ENCODE data around the gene P2RY11. TPM values are rescaled to one million over a fixed set of nuclear protein-coding genes. Genes with fewer than 3 reads are reported as not detected.

P2RY11 gene
- total and polyA plus RNA-seq, 2 of the 4 experiments (the other 2 are of a cell fraction): 0.54 to 4.5 TPM

DNA sequence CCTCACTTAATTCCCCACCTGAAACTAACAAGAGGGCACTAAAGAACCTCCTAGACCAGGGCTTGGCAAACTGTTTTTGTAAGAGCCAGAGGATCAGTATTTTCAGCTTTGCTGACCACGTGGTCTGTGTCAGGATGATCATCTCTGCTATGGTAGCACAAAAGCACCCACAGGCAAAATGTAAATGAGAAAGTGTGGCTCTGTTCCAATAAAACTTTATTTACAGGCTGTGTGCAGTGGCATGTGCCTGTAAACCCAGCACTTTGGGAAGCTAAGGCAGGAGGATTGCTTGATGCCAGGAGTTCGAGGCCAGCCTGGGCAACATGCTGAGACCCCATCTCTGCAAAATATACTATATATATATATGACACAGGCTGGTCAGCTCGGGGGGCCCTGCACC lies 52.0 kb downstream of the P2RY11 start:
- POLR2A ChIA-PET (ENCODE audit: unreplicated experiment): no interaction called here
- no peak overlapping the region for H3K18ac ChIP-seq (ENCODE audit: low read depth, low read length)

More for the DNA sequence above, 52.0 kb downstream of the P2RY11 start:
- TF ChIP-seq BHLHE40 (IDR thresholded peaks at IDR 0.05; ENCODE audit: low read depth, low read length) (no peak), MAZ (IDR thresholded peaks at IDR 0.05; ENCODE audit: borderline replicate concordance, low read depth, low read length) (no peak), CHD1 (IDR thresholded peaks at IDR 0.05; ENCODE audit: low read depth, low read length) (no peak), CEBPB (IDR thresholded peaks at IDR 0.05; ENCODE audit: low read depth, low read length) (no peak), FOS (IDR thresholded peaks at IDR 0.05; ENCODE audit: low read depth, low read length) (no peak), RAD21 (IDR thresholded peaks at IDR 0.05; ENCODE audit: low read length) (no peak), RFX5 (IDR thresholded peaks at IDR 0.05; ENCODE audit: low read depth, low read length) (no peak)
- TF ChIP-seq, protein P1, sequence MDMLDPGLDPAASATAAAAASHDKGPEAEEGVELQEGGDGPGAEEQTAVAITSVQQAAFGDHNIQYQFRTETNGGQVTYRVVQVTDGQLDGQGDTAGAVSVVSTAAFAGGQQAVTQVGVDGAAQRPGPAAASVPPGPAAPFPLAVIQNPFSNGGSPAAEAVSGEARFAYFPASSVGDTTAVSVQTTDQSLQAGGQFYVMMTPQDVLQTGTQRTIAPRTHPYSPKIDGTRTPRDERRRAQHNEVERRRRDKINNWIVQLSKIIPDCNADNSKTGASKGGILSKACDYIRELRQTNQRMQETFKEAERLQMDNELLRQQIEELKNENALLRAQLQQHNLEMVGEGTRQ (IDR thresholded peaks at IDR 0.05; ENCODE audit: low read depth, low read length): no peak
- TF ChIP-seq, protein P2, sequence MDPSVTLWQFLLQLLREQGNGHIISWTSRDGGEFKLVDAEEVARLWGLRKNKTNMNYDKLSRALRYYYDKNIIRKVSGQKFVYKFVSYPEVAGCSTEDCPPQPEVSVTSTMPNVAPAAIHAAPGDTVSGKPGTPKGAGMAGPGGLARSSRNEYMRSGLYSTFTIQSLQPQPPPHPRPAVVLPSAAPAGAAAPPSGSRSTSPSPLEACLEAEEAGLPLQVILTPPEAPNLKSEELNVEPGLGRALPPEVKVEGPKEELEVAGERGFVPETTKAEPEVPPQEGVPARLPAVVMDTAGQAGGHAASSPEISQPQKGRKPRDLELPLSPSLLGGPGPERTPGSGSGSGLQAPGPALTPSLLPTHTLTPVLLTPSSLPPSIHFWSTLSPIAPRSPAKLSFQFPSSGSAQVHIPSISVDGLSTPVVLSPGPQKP (IDR thresholded peaks at IDR 0.05; ENCODE audit: borderline replicate concordance, low read depth, low read length): no peak
- CTCF ChIA-PET: no interaction called here
- no peak overlapping the region for H2BK5ac ChIP-seq (ENCODE audit: low read depth, low read length, poor library complexity, severe bottlenecking)
- H3K9me3 ChIP-seq (ENCODE audit: control insufficient read depth, insufficient read depth, low read length): no peaks in the 10 kb centered on the region
- dilution Hi-C loops (cut with HindIII; ENCODE audit: low sequenced_read_pairs, unreplicated experiment): no loop called here
- H2AFZ ChIP-seq (replicated peaks; ENCODE audit: low read length, poor library complexity): no peak overlapping the region
- no peak overlapping the region for H2BK20ac ChIP-seq (ENCODE audit: low read depth, low read length)
- ATAC-seq (ENCODE audit: low read depth): no peak
- H2AK5ac ChIP-seq (ENCODE audit: low read depth, low read length): no peak overlapping the region
- in situ Hi-C loops (cut with MboI; ENCODE audit: low sequenced_read_pairs): no loop called here
- no peak overlapping the region for H4K8ac ChIP-seq (ENCODE audit: low read depth in 2 of 2, low read length in 2 of 2)
- no TSS peak for BruUV-seq (replicated peaks)
- H3K27me3 ChIP-seq (ENCODE audit: control insufficient read depth, insufficient read depth, low read length): no peaks in the 10 kb centered on the region
- peaks cover 69% of the 10 kb centered on the region for H3K36me3 ChIP-seq (ENCODE audit: control insufficient read depth, insufficient read depth, low read length)
- intact Hi-C loops (cut with micrococcal nuclease): no loop called here
- no peak overlapping the region for H3K14ac ChIP-seq (replicated peaks; ENCODE audit: low read depth, low read length)
- no peaks in the 10 kb centered on the region for H3K9me1 ChIP-seq (ENCODE audit: insufficient read depth, low read length)
- no peaks in the 10 kb centered on the region for H3K4me1 ChIP-seq (ENCODE audit: control insufficient read depth, insufficient read depth, low read length)
- H3K4me3 ChIP-seq (ENCODE audit: insufficient read depth, low read depth, low read length): no peak overlapping the region
- H3K9ac ChIP-seq (ENCODE audit: low read depth, low read length): no peak overlapping the region
- no peak overlapping the region for H2AK9ac ChIP-seq (replicated peaks; ENCODE audit: low read depth, low read length, poor library complexity)
- peaks cover 5 to 17% of the 10 kb centered on the region in 2 experiments; a peak in 3 of 4 replicates for H3K79me1 ChIP-seq (ENCODE audit: low read depth in 1 of 2, low read length in 2 of 2)
- H3K56ac ChIP-seq (ENCODE audit: extremely low read depth, insufficient read depth, low read length): no peak overlapping the region
- no peak overlapping the region for H3K4ac ChIP-seq (ENCODE audit: low read depth, low read length)
- no peaks in the 10 kb centered on the region for H4K20me1 ChIP-seq (ENCODE audit: insufficient read depth, low read length)
- no peak overlapping the region for H4K91ac ChIP-seq (ENCODE audit: insufficient read depth, low read depth, low read length)
- no peak overlapping the region for H4K5ac ChIP-seq (ENCODE audit: low read depth, low read length)
- no peak overlapping the region for H3K27ac ChIP-seq (ENCODE audit: insufficient read depth, low read length)
- no peak overlapping the region for H3K23ac ChIP-seq (ENCODE audit: low read depth, low read length)
- no peak for DNase-seq
- H2BK120ac ChIP-seq (ENCODE audit: low read depth, low read length): no peak overlapping the region
- no peak overlapping the region for H3K4me2 ChIP-seq (ENCODE audit: low read depth, low read length)
- 80% methylated on average over 1 of the region's 3 CpGs; no CpG with 5 or more reads in 1 of the 2 experiments for WGBS, 2 experiments (ENCODE audit: extremely low coverage in 2 of 2, insufficient read length in 1 of 2)
- no peak overlapping the region for H2BK15ac ChIP-seq (ENCODE audit: low read depth, low read length)

All from IMR-90 (cell line).